ENCODE results near the gene FAM217B. TPM values are rescaled to one million over a fixed set of nuclear protein-coding genes. Genes with fewer than 3 reads are reported as not detected.

The FAM217B gene
- polyA plus RNA-seq, 1 of the 3 experiments (the other 2 are of a cell fraction): 3.0 TPM

DNA sequence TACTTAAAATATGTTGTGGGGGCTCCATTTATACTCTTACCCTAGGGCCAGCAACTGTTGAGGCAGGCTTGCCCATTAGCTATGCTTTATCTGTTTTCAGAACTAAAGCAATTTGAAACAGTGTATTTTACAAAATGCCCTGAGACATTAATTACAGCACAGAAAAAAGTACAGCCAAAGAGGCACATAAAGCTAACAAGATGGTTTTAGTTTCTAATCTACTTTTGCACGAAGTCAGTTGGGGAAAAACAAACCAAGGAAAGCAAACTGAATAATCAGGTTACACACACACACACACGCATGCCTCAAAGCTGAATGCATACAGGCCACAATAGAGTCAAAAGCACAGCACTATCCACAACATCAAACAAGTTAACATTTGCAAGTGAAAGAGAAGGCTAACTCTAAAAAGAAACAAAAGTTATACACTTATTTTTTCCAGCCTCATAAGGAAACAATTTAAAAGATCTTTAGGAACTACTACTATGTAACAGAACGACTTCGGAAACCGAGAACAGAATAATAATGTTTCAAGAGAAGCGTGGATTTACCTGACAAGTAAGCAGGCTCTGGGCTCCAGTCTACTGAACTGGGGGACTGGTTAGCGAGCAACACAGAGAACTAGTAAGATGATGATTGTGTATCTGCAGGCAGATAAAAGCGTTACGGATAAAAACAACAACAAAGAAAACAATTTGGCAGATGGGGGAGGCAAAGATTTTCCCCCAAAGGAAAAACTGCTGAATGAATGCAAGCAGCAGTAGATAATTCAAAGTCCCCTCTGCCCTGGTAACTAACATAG is 8.5 kb upstream of the FAM217B start:
- no peaks in the 10 kb centered on the region for H3K36me3 ChIP-seq (replicated peaks in 1 of 2; ENCODE audit: control insufficient read depth in 1 of 2, insufficient read depth in 2 of 2, low read length in 1 of 2)
- H3K27ac ChIP-seq (ENCODE audit: low read depth in 2 of 2, low read length in 1 of 2): no peak overlapping the region
- H4K20me1 ChIP-seq (ENCODE audit: insufficient read depth): no peaks in the 10 kb centered on the region
- H3K4me3 ChIP-seq (ENCODE audit: low read depth in 2 of 2, low read length in 1 of 2): no peak overlapping the region
- DNase-seq: no peak
- no peak for TF ChIP-seq TCF12 (IDR thresholded peaks at IDR 0.05)
- no peak for TF ChIP-seq FOXM1 (IDR thresholded peaks at IDR 0.05; ENCODE audit: low read depth)
- TF ChIP-seq RFX5 (IDR thresholded peaks at IDR 0.05; ENCODE audit: low read length): no peak
- no peak for TF ChIP-seq EP300 (IDR thresholded peaks at IDR 0.05; ENCODE audit: borderline replicate concordance in 1 of 2, low read depth in 1 of 2, low read length in 1 of 2)
- TF ChIP-seq FOSL2 (IDR thresholded peaks at IDR 0.05; ENCODE audit: borderline replicate concordance, low read depth): no peak
- TF ChIP-seq ELF1 (IDR thresholded peaks at IDR 0.05): no peak
- TF ChIP-seq PBX3 (IDR thresholded peaks at IDR 0.05): no peak
- TF ChIP-seq GATA2 (CRISPR knock-in tag; IDR thresholded peaks at IDR 0.05): no peak
- no peak for TF ChIP-seq FOXJ3 (CRISPR knock-in tag; IDR thresholded peaks at IDR 0.05)
- no peak for TF ChIP-seq MEF2A (IDR thresholded peaks at IDR 0.05; ENCODE audit: borderline replicate concordance, low read depth)
- no peak for TF ChIP-seq POLR2AphosphoS5 (IDR thresholded peaks at IDR 0.05; ENCODE audit: low read depth, low read length)
- TF ChIP-seq, protein P1, sequence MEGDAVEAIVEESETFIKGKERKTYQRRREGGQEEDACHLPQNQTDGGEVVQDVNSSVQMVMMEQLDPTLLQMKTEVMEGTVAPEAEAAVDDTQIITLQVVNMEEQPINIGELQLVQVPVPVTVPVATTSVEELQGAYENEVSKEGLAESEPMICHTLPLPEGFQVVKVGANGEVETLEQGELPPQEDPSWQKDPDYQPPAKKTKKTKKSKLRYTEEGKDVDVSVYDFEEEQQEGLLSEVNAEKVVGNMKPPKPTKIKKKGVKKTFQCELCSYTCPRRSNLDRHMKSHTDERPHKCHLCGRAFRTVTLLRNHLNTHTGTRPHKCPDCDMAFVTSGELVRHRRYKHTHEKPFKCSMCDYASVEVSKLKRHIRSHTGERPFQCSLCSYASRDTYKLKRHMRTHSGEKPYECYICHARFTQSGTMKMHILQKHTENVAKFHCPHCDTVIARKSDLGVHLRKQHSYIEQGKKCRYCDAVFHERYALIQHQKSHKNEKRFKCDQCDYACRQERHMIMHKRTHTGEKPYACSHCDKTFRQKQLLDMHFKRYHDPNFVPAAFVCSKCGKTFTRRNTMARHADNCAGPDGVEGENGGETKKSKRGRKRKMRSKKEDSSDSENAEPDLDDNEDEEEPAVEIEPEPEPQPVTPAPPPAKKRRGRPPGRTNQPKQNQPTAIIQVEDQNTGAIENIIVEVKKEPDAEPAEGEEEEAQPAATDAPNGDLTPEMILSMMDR (IDR thresholded peaks at IDR 0.05): no peak
- TF ChIP-seq YY1 (IDR thresholded peaks at IDR 0.05; ENCODE audit: low read depth): no peak
- TF ChIP-seq NRF1 (IDR thresholded peaks at IDR 0.05; ENCODE audit: low read depth, low read length): no peak
- TF ChIP-seq, protein P2, sequence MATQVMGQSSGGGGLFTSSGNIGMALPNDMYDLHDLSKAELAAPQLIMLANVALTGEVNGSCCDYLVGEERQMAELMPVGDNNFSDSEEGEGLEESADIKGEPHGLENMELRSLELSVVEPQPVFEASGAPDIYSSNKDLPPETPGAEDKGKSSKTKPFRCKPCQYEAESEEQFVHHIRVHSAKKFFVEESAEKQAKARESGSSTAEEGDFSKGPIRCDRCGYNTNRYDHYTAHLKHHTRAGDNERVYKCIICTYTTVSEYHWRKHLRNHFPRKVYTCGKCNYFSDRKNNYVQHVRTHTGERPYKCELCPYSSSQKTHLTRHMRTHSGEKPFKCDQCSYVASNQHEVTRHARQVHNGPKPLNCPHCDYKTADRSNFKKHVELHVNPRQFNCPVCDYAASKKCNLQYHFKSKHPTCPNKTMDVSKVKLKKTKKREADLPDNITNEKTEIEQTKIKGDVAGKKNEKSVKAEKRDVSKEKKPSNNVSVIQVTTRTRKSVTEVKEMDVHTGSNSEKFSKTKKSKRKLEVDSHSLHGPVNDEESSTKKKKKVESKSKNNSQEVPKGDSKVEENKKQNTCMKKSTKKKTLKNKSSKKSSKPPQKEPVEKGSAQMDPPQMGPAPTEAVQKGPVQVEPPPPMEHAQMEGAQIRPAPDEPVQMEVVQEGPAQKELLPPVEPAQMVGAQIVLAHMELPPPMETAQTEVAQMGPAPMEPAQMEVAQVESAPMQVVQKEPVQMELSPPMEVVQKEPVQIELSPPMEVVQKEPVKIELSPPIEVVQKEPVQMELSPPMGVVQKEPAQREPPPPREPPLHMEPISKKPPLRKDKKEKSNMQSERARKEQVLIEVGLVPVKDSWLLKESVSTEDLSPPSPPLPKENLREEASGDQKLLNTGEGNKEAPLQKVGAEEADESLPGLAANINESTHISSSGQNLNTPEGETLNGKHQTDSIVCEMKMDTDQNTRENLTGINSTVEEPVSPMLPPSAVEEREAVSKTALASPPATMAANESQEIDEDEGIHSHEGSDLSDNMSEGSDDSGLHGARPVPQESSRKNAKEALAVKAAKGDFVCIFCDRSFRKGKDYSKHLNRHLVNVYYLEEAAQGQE (IDR thresholded peaks at IDR 0.05; ENCODE audit: low read depth, low read length): no peak
- no peak for TF ChIP-seq TEAD4 (IDR thresholded peaks at IDR 0.05; ENCODE audit: borderline replicate concordance, insufficient read depth)
- ChIA-PET POLR2A (no interaction called here), CTCF (no interaction called here)
- H3K27me3 ChIP-seq (ENCODE audit: insufficient read depth): no peaks in the 10 kb centered on the region
- 90% methylated on average over 9 of the region's 9 CpGs for WGBS (ENCODE audit: low lambda C conversion rate)
- H3F3A ChIP-seq (replicated peaks; ENCODE audit: insufficient read depth): peaks cover 4% of the 10 kb centered on the region
- no peak overlapping the region for H2AFZ ChIP-seq (ENCODE audit: low read depth)
- no peak overlapping the region for H3K4me2 ChIP-seq
- no peaks in the 10 kb centered on the region; the same call in 1 of the 2 replicates for H3K79me2 ChIP-seq (ENCODE audit: insufficient read depth)
- no peaks in the 10 kb centered on the region for H3K9me2 ChIP-seq
- H3K4me1 ChIP-seq (ENCODE audit: control insufficient read depth in 1 of 2, insufficient read depth in 2 of 2, low read depth in 1 of 2, low read length in 1 of 2): peaks cover 0 to 9% of the 10 kb centered on the region in 2 experiments; a peak in 2 of 4 replicates
- no peaks in the 10 kb centered on the region for H3K9me3 ChIP-seq
- H3K9ac ChIP-seq: no peak overlapping the region

All from SK-N-SH (cell line).